HS-5 (cell line): ENCODE data around the gene MAP3K14.
"Not testable (repeated sequence)": the region's sequence is repeated elsewhere in the genome, so short reads cannot be mapped to it uniquely, and the experiment has no call there.

Experiments
- DNase-seq: peaks from one replicate; pipeline ENCODE4 v3.0.0-alpha.2; 2012; ENCODE audit warnings: low read depth

MAP3K14 gene

GRCh38 chr17:45257115-45257514 lies 59.7 kb downstream of the MAP3K14 start:
- DNase-seq, result no peak

DNA sequence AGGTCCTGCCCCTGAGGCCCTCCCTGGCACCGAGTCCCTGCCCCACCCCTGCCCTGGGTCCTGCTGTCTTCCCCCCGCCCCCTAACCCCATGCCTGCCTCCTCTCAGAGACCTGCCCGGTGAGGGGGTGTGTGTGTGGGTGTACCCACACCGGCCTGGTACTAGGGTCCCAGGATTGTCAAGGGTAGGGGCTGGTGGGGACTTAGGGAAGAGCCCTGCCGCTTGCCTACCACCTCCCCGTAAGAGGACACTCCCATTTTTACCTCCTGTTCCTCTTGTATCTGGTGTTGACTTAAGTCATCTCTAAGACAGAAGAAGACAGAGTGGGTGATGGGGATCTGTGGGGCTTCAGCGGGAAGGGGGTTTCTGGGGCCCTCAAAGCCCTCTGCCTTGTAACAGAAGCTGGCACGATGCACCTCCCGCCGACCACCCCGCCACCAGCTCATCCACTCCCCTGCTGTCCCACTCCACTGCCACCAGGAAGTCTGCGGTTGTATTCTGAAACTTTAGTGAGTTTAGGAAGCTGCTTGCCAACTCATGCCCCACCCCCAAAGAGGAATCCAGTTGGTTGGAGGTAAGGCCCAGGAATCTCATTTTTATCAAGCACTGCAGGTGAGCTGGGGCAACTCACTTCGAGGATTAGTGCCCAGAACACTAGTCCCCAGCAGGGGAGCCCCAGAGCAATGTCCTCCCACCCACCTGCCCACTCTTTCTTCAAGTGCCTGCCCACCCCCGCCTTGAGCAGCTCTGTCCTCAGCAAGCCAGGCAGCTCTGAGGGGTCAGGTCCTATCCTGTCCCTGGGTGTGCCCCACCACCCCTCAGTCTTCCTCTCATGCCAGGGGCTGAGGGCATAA lies 60.5 kb downstream of the MAP3K14 start:
- no peak for DNase-seq

- no peak for DNase-seq
These were observed 61.5 kb downstream of the MAP3K14 start for GRCh38 chr17:45255358-45255757.

DNA sequence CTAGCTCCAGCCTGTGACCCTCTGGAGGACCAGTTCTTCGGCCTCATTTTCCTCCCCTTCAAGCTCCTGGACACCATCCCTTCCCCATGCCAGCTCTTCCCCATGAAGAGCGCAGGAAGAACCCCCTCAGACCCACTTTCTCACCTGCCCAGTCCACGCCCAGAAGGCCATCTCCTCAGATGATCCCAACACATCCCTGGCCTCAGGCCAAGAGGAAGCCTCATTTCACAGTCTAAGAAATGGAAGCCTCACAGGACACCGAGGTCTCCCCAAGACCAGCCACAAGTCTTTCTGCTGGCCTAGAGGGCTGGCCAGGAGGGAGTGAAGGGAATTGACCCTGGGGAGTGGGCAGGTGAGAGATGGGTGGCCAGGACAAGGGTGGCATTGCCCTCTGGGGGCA lies 62.9 kb downstream of the MAP3K14 start:
- DNase-seq, result no peak

DNA sequence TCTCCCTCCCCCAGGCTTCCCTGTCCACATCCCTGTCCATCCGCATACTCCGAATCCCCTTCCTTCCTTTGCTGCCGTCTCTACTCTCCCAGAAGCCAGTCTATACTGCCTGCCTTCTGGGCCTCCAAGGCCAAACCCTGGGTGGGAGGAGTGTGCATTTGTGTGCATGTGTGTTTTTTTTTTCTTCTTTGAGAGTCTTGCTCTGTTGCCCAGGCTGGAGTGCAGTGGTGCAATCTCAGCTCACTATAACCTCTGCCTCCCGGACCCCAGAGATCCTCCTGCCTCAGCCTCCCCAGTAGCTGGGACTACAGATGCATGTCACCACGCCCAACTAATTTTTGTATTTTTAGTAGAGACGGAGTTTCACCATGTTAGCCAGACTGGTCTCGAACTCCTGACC lies 63.6 kb downstream of the MAP3K14 start:
- not testable (repeated sequence) for DNase-seq

GRCh38 chr17:45251931-45252330 lies 64.9 kb downstream of the MAP3K14 start:
- no peak for DNase-seq

GRCh38 chr17:45248132-45248957 lies 68.5 kb downstream of the MAP3K14 start:
- DNase-seq, result no peak

DNA sequence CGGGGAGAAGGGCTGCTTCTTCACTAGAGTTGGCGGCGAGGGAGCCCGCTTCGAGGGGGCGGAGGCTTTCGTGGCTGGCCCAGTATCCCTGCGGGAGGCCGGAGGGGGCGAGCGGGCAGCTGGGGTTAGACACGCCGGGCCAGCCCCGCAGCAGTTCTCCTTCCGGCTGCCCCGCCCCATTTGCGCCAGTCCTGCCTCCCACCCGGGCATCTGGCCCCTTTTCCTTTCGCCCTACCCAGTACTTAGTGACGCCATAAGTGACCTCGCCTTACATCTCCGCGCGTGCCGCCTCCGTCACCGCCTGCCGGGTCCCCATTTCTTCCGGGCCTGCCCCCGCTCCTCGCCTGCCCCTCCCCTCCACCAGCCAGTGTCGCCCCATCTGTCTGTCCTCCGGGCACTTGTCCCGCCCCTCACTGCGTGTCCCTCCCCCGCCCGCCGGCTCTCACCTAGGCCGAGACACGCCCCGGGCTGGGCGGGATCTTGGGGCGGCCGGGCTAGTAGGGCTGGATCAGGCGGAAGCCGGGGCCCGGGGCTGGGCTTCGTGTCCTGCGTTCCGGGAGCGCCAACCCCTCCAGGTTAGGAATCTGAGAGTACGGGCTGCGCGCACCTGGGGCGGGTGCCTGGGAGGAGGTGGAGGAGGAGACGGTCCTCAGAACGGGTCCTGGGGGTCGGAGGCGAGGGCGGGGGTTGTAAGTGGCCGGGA lies 69.2 kb downstream of the MAP3K14 start:
- peak; percentile 59 for DNase-seq

DNA sequence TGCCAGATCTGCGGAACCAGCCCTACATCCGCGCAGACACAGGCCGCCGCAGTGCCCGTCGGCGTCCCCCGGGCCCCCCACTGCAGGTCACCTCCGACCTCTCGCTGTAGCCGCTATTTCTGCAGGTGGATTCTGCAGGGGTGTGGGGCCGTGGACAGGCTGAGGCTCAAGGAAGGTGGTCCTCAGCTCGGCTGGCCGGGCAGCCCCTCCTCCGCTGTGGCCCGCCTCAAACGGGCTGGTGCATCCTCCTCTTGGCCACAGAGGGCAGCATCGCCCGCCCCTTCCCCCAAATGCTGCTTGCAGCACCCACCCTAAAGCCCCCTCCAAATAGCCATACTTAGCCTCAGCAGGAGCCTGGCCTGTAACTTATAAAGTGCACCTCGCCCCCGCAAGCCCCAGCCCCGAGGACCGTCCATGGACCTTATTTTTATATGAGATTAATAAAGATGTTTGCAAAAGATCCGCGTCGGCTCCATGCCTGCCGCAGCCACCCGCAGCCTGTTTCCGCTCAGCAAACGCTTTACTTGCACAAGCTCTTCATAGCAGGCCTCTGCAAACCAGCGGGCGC lies 69.9 kb downstream of the MAP3K14 start:
- DNase-seq, result no peak

DNA sequence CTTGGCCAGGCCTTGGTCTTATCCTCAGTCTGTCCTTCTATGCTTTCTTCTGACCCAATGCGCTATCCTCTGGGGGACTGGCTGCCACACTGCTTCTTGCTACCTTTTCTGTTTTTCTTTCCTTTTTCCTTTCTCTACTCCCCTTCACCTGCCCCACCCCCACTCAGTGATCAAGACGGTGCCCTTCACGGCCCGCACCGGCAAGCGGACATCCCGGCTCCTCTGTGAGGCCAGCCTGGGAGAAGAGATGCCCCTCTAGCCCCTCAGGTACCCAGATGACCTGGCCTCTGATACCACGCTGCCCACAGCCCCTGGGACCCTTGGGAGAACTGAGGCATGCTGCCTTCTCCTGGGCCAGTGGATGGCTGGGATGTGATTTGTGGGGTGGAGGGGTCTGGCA lies 70.5 kb downstream of the MAP3K14 start:
- DNase-seq, result no peak

DNA sequence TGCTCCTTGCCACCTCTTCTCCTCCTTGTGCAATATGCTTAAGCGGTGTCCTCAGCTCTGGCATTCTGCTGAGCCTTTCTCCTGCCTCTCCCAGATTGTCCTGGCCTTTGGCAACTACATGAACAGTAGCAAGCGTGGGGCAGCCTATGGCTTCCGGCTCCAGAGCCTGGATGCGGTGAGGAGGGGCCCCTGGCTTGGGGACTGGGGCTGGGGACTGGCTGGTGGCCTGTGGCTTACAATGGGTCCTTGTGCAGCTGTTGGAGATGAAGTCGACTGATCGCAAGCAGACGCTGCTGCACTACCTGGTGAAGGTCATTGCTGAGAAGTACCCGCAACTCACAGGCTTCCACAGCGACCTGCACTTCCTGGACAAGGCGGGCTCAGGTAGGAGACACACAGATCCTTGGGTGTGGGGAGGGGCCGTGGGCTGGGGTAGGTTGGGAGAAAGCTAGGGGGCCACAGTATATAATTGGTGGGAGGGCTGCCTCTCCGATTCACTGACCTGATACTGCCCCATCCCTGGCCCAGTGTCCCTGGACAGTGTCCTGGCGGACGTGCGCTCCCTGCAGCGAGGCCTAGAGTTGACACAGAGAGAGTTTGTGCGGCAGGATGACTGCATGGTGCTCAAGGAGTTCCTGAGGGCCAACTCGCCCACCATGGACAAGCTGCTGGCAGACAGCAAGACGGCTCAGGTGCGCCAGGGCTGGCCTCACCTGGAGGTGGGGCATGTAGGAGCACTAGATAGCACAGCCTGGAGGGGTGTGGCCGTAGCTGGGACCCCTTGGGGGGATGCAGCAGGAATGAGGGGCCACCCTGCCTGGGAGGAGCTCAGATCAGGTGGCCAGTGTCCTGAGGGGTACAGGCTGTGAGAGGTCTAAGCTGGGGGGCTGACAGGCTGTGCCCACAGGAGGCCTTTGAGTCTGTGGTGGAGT lies 71.8 kb downstream of the MAP3K14 start:
- no peak for DNase-seq

DNA sequence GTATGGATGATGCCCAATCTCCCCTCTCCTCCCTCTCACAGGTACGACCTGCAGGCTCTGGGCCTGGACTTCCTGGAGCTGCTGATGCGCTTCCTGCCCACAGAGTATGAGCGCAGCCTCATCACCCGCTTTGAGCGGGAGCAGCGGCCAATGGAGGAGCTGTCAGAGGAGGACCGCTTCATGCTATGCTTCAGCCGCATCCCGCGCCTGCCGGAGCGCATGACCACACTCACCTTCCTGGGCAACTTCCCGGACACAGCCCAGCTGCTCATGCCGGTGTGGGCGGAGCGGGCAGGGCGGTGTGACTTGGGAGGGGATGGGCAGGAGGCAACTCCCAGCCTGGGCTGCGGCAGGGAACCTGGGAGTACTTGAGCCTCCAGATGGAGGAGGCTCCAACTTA lies 73.1 kb downstream of the MAP3K14 start:
- DNase-seq, result no peak

DNA sequence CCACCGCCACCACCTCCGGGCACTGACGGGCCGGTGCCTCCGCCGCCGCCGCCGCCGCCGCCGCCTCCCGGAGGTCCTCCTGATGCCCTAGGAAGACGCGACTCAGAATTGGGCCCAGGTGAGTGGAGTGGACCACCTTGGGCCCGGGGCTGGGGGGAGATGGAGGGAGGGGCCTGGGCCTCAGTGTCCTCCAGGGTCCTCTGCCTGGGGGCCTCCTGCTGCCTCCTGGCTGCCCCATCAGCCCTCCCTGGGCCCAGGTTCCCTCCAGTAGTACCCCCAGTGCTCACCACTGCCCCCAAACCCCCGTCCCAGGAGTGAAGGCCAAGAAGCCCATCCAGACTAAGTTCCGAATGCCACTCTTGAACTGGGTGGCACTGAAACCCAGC lies 74.8 kb downstream of the MAP3K14 start:
- DNase-seq, result no peak

DNA sequence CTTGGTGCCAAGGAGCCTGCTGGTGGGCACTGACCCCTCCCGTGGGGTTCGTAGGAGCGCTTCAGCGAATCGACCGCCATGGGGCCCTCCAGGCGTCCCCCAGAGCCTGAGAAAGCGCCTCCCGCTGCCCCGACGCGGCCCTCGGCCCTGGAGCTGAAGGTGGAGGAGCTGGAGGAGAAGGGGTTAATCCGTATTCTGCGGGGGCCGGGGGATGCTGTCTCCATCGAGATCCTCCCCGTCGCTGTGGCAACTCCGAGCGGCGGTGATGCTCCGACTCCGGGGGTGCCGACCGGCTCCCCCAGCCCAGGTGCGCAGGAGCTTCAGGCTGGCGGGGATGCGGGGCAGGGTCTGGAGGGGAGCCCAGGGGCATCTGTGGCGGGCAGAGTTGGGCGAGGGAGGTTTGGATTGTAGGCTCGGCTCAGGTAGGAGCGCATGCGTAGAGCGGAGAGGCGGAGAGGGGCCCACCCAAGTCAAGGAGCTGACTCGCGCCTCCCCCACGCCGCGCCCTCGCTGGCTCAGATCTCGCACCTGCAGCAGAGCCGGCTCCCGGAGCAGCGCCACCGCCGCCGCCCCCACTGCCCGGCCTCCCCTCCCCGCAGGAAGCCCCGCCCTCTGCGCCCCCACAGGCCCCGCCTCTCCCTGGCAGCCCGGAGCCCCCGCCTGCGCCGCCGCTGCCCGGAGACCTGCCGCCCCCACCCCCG lies 75.3 kb downstream of the MAP3K14 start:
- no peak for DNase-seq

- DNase-seq, result no peak
These were observed 75.9 kb downstream of the MAP3K14 start for GRCh38 chr17:45240905-45241327.

DNA sequence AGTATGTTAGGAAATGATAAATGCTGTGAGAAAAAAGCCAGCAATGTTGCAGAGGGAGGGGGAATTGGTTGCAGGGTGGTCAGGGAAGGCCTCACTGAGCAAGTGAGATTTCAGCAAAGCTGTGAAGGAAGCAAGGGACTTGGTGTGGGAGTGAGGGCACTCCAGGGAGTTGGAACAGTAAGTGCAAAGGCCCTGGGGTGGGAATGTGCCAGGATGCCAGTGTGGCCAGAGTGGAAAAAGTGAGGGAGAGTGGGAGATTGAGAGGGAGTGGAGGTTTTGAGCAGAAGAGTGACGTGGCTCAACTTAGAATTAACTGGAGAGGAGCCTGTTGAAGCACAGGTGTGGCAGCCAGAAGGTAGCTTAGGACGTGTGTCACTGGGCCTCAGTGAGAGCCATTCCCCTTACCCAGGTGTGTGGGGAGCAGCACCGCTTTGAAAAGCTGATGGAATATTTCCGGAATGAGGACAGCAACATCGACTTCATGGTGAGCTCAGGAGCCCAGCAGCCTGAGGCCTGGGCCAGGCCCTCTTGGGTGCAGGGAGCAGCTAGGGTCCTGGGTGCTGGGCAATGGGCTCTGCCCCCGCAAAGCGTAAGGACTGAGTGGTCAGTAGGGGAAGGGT lies 78.6 kb downstream of the MAP3K14 start:
- DNase-seq, result no peak

DNA sequence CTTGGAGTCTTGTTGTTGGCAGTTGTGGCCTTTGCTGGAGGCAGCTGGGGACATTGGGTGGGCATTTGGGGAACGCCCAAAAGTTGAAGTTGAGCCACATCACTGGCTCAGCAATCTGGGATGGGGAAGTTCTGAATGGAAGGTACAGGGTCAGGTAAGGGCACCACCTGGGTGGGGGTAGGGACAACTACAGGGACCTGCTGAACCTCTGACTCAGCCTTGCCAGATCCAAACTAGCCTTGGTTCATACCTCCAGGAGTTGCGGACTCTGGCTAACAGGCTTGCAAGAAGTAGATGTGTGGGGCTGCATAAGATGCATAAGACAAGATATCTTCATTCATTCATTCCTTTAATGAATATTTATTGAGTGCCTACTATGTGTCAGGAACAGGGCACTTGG lies 79.1 kb downstream of the MAP3K14 start:
- DNase-seq, result no peak

DNA sequence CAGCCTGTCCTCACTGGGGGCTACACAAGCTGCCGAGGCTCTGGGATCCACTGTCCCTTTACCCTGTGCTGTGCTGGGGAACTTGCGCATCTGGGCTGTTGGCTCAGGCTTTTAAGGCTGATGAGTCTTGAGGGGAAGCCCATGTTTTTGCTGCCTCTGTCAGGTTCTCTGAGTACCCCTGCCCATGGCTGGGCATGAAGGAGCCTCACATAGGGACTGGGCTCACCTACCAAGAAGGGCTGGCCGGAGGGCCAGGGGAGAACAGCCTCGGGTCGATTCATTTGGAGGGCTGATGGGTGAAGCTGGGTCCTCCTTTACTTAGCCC lies 80.6 kb downstream of the MAP3K14 start:
- DNase-seq, result no peak

GRCh38 chr17:45235416-45236281 lies 81.2 kb downstream of the MAP3K14 start:
- DNase-seq, result no peak
